Endometrium (tissue), 2 donors: ENCODE measurements around the gene STOML1.
"Not testable (repeated sequence)": the region's sequence is repeated elsewhere in the genome, so short reads cannot be mapped to it uniquely, and the experiment has no call there.

Source experiments
- FAIRE-seq: peaks from 2 replicates; lab custom pipeline; 2012; peaks lifted over from hg19 to GRCh38; lab: Jason Lieb, UNC
- donor health status: control.
- donor health status: control.

STOML1 gene

GRCh38 chr15:73987250-73987649 lies 4.8 kb downstream of the STOML1 start:
- no peak for FAIRE-seq

GRCh38 chr15:73986776-73987056 lies 5.4 kb downstream of the STOML1 start:
- no peak for FAIRE-seq

- FAIRE-seq: no peak
Observed at GRCh38 chr15:73986055-73986775, 5.9 kb downstream of the STOML1 start.

- FAIRE-seq: no peak
Observed at GRCh38 chr15:73985101-73985873, 6.8 kb downstream of the STOML1 start.

GRCh38 chr15:73984208-73984979 lies 7.7 kb downstream of the STOML1 start:
- FAIRE-seq: no peak

- no peak for FAIRE-seq
Observed at GRCh38 chr15:73983773-73984172, 8.3 kb downstream of the STOML1 start.

GRCh38 chr15:73983211-73983727 lies 8.8 kb downstream of the STOML1 start:
- no peak for FAIRE-seq

GRCh38 chr15:73982222-73982962 lies 9.7 kb downstream of the STOML1 start:
- FAIRE-seq: no peak

GRCh38 chr15:73981761-73982221 lies 10.3 kb downstream of the STOML1 start:
- FAIRE-seq: no peak

GRCh38 chr15:73979636-73980035 lies 12.5 kb downstream of the STOML1 start:
- FAIRE-seq: no peak

- no peak for FAIRE-seq
Observed at GRCh38 chr15:73978896-73979295, 13.2 kb downstream of the STOML1 start.

GRCh38 chr15:73975440-73976125 lies 16.5 kb downstream of the STOML1 start:
- FAIRE-seq: not testable (repeated sequence)

- not testable (repeated sequence) for FAIRE-seq
Observed at GRCh38 chr15:73973683-73974200, 18.4 kb downstream of the STOML1 start.

GRCh38 chr15:73972984-73973682 lies 19.0 kb downstream of the STOML1 start:
- no peak for FAIRE-seq

- no peak for FAIRE-seq
Observed at GRCh38 chr15:73969151-73969759, 22.8 kb downstream of the STOML1 start.

- no peak for FAIRE-seq
Observed at GRCh38 chr15:73968461-73968860, 23.6 kb downstream of the STOML1 start.

- FAIRE-seq: no peak
Observed at GRCh38 chr15:73965758-73966113, 26.4 kb downstream of the STOML1 start.

GRCh38 chr15:73965094-73965757 lies 26.9 kb downstream of the STOML1 start:
- FAIRE-seq: no peak

GRCh38 chr15:73964736-73965093 lies 27.4 kb downstream of the STOML1 start:
- no peak for FAIRE-seq

GRCh38 chr15:73962433-73962832 lies 29.7 kb downstream of the STOML1 start:
- no peak for FAIRE-seq
